HG03469 (cell line): ENCODE results near the gene KBTBD4.
"Not testable (repeated sequence)": the region's sequence is repeated elsewhere in the genome, so short reads cannot be mapped to it uniquely, and the experiment has no call there.

Experiments
- ATAC-seq: cut with Tn5 transposase; IDR thresholded peaks from one replicate; pipeline ENCODE4 v1.9.1; 2021; ENCODE audit warnings: mild to moderate bottlenecking, moderate library complexity, moderate number of reproducible peaks; ENCODE audit not compliant: unreplicated experiment

The KBTBD4 gene

GRCh38 chr11:47530721-47531120 is 48.0 kb downstream of the KBTBD4 start:
- not testable (repeated sequence) for ATAC-seq

- ATAC-seq = no peak
These were observed 48.8 kb downstream of the KBTBD4 start for GRCh38 chr11:47529951-47530350.

- ATAC-seq = no peak
These were observed 51.6 kb downstream of the KBTBD4 start for GRCh38 chr11:47527186-47527585.

- ATAC-seq = not testable (repeated sequence)
These were observed 52.7 kb downstream of the KBTBD4 start for GRCh38 chr11:47526032-47526431.

GRCh38 chr11:47524291-47524874 is 54.4 kb downstream of the KBTBD4 start:
- no peak for ATAC-seq

GRCh38 chr11:47523490-47524225 is 55.1 kb downstream of the KBTBD4 start:
- ATAC-seq = no peak
